ENCODE results near the gene COL9A1.

- TF ChIP-seq CTCF (IDR thresholded peaks at IDR 0.05): no peak
- TF ChIP-seq POLR2AphosphoS5 (IDR thresholded peaks at IDR 0.05): no peak
Measured at GRCh38 chr6:70215460-70216108, 87.3 kb downstream of the COL9A1 start.
